Subcutaneous adipose tissue (tissue), 4 donors: ENCODE measurements around the gene DENND1C. TPM values are rescaled to one million over a fixed set of nuclear protein-coding genes. Genes with fewer than 3 reads are reported as not detected.

Experiments
- CTCF ChIP-seq: fragments of 450-650 bp; IDR thresholded peaks from one replicate; pipeline ENCODE4 v1.5.1; 2016; ENCODE audit warnings: low read depth, mild to moderate bottlenecking, control low read depth, antibody characterized with exemption, moderate library complexity
- total RNA-seq, 4 donors: library from RNA; depleted of rRNA; stranded (reverse); fragments of >200 nt; gene quantifications; one replicate each; pipeline ENCODE4 v1.1.0, GENCODE V29; 2016

DENND1C gene
- total RNA-seq, 4 donors from 2014 or later, result 2.4 to 8.0 (median 4.0) TPM

GRCh38 chr19:6446452-6446851, 35.1 kb downstream of the DENND1C start:
- no peak for TF ChIP-seq CTCF

- TF ChIP-seq CTCF, result no peak
Observed at GRCh38 chr19:6443986-6444385, 37.6 kb downstream of the DENND1C start.

GRCh38 chr19:6442087-6442688, 39.4 kb downstream of the DENND1C start:
- no peak for TF ChIP-seq CTCF

DNA sequence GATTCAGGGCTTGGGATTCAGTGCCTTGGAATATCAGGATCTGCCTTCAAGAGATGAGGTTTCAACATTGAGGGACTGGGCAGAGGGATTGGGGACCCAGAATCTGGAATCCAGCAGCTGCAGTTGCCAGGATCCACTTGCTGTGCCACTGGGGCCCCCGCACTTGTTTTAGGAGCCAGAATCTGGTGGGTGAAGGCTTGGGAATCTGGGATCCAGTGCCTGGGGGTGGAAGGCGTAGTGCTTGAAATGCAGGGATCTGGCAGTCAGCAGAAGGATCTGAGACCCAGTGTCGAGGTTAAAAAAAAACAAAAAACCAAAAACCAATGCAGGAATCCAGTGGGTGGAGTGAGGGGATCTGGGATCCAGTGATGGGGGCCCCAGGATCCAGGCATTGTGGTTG, 40.7 kb downstream of the DENND1C start:
- no peak for TF ChIP-seq CTCF

DNA sequence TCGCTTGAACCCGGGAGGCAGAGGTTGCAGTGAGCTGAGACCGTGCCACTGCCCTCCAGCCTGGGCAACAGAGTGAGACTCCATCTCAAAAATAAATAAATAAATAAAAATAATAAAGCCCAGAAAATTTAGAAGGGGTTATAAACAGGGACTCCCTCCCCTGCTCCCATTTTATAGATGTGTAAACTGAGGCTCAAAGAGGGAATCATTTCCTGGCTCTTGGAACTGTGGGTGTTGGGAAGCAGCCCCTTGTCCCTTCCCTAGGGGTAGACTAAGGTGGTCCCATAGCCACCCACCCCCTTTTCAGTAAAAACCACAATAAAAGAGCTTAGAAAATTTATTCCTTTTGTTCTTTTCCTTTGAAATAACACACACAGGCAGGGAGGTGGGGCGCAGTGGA, 41.8 kb downstream of the DENND1C start:
- no peak for TF ChIP-seq CTCF

GRCh38 chr19:6433663-6434062, 47.9 kb downstream of the DENND1C start, which contains the start of gene SLC25A41:
Gene SLC25A41, minus strand, starts transcription at chr19:6433763. Its CDS starts 70 bp downstream, at chr19:6433693.
- no peak for TF ChIP-seq CTCF

DNA sequence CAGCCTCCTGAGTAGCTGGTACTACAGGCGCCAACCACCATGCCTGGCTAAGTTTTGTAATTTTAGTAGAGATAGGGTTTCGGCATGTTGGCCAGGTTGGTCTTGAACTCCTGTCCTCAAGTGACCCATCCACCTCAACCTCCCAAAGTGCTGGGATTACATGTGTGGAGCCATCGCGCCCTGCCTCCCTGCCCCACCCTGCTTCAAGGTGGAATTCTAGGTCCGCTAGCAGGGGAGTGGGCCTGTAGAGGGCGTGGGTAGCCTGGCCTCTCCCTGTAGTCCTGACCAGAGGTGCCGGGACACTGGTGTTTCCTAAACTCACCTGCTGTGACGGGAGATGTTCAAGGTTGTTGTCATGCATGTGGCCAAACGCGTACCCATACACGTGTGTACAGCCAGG, 48.4 kb downstream of the DENND1C start:
- TF ChIP-seq CTCF, result no peak
